HUES6 (cell line): Measurements from ENCODE around the gene STUB1.

Experiments used
- H3K27ac ChIP-seq: 2 replicates; pipeline ENCODE4 v1.7.0; 2013; ENCODE audit warnings: low read depth, mild to moderate bottlenecking, low read length, inconsistent platforms
- H3K27me3 ChIP-seq: 2 replicates; pipeline ENCODE4 v1.6.1; 2013; ENCODE audit warnings: low read length; ENCODE audit not compliant: control insufficient read depth, insufficient read depth
- H3K36me3 ChIP-seq: 2 replicates; pipeline ENCODE4 v1.6.1; 2013; ENCODE audit warnings: low read length; ENCODE audit not compliant: control insufficient read depth, insufficient read depth
- H3K4me1 ChIP-seq: 2 replicates; pipeline ENCODE4 v1.6.1; 2013; ENCODE audit warnings: low read length; ENCODE audit not compliant: control insufficient read depth, insufficient read depth
- H3K4me3 ChIP-seq: 2 replicates; pipeline ENCODE4 v1.5.1; 2013; ENCODE audit warnings: low read depth, low read length
- H3K9ac ChIP-seq: one replicate; pipeline ENCODE4 v1.6.1; 2013; ENCODE audit warnings: mild to moderate bottlenecking, low read length
- H3K9me3 ChIP-seq: 2 replicates; pipeline ENCODE4 v1.6.1; 2013; ENCODE audit warnings: low read depth, low read length; ENCODE audit not compliant: control insufficient read depth, insufficient read depth

The STUB1 gene

DNA sequence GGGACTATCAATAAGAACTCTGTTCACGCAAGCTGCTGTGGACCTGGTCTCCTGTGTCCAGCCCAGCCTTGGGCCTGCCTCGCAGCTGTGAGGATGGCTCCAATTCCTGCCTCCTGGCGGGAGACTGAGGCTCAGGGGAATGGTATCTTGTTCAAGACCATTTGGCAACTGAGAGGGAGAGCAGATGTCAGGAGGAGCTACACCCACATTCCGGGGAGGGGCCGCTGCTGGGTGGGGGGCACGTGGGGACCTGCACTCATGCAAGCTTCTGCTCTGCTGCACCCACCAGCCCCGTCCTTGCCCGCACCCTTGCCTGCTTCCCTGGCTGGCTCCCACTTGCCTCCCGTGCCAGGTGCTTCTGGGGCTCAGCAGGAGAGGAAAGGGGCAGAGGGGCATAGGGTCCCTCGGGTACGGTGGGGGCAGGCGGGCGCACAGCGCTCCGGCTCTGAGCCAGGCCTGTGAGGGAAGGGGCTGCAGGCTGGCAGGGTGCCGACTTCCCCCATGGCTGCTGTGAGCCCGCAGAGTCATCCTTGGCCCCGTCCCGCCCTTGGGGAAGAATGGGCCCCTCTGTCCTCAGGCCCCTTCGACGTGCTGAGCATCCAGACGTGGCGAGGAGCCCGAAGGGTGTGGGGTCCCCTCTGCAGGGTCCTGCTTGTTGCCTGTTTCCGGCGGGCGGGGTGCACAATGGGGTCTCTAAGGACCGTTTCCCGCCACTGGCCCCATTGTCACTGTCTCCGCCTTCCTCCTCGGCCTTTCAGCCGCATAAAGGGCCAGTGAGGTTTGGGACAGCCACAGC, 37.4 kb downstream of the STUB1 start:
- no peak overlapping the region for H3K27ac ChIP-seq
- H3K9ac ChIP-seq, result no peak overlapping the region
- peaks cover 22% of the 10 kb centered on the region for H3K27me3 ChIP-seq
- H3K4me3 ChIP-seq, result no peak overlapping the region
- H3K36me3 ChIP-seq, result peaks cover 2% of the 10 kb centered on the region
- H3K4me1 ChIP-seq, result peaks cover 30% of the 10 kb centered on the region
- H3K9me3 ChIP-seq, result no peaks in the 10 kb centered on the region

DNA sequence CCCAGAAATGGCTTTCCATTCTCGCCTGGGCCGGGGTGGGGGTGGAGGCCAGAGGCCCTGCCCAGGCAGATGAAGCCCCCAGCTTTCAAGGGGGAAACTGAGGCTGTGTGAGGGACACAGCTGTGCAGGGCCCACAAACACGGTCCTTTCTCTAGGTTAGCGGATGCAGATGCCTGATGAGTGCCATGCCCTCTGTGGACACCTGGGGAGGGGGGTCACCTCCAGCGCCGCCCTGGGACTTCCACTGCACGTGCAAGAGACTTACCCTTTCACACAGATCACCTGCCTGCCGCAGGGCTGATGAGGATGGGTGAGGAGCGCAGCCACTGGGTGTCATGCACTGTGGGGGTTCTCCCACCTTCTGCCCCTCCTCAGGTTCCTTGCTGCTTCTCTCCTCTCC, 38.2 kb downstream of the STUB1 start:
- Histone ChIP-seq H3K36me3 (peaks cover 6% of the 10 kb centered on the region), H3K9ac (no peak overlapping the region), H3K27ac (no peak overlapping the region), H3K4me1 (peaks cover 30% of the 10 kb centered on the region), H3K4me3 (no peak overlapping the region), H3K9me3 (no peaks in the 10 kb centered on the region), H3K27me3 (peaks cover 22% of the 10 kb centered on the region)

DNA sequence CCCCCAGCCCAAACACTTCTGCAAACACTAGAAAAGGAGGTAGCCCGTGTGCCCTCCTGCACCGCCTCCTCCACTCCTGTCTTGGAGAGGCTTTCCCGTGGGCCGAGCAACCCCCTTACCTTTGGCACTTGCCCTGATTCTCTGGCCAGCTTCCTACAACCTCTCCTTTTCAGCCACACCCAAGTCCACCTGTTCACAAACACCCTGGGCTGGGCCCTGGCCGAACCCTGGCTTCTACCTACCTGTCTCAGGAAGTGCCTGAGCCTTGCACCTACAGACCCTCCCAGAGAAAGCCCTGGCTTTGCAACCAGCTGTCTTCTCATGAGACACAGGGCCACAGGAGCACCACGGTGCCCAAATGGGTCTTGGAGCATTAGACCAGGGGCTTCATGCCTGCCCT, 38.7 kb downstream of the STUB1 start:
- no peak overlapping the region for H3K27ac ChIP-seq
- H3K4me3 ChIP-seq, result no peak overlapping the region
- no peaks in the 10 kb centered on the region for H3K9me3 ChIP-seq
- peaks cover 6% of the 10 kb centered on the region for H3K36me3 ChIP-seq
- H3K9ac ChIP-seq, result no peak overlapping the region
- H3K4me1 ChIP-seq, result peaks cover 30% of the 10 kb centered on the region
- H3K27me3 ChIP-seq, result peaks cover 20% of the 10 kb centered on the region

DNA sequence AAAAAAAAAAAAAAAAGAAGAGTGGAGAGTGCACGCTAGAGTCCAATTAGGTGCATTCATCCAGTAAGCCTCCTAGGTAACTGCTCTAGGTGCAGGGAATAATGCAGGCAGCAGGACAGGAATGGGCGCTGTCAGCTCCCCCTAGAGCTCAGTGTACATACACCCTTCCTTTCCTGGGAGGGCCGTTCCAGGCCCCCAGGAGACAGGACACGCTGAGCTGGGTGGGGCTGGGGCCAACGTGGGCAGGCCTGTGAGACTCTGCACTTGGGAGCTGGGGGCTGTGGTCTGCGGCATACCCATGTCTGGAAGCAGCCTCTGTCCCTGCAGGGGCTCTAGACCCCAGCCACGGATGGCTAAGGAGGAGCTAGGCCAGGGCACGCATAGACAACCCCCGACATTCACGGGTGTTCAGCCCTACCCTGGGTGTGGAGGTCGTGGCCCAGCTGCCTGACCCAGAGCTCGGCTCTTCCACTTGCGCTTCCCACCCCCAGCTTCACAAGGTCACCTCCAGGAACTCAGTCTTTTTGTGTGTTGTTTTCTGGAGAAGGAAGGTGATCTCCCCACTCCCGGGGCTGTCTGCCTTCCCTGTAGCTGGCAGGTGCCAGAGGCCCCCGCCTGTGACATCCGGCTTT, 39.7 kb downstream of the STUB1 start:
- Histone ChIP-seq H3K9me3 (no peaks in the 10 kb centered on the region), H3K27me3 (peaks cover 20% of the 10 kb centered on the region), H3K4me3 (peak overlapping the region; percentile 92), H3K27ac (no peak overlapping the region), H3K9ac (peak overlapping the region; percentile 87), H3K36me3 (peaks cover 6% of the 10 kb centered on the region), H3K4me1 (peaks cover 24% of the 10 kb centered on the region)

DNA sequence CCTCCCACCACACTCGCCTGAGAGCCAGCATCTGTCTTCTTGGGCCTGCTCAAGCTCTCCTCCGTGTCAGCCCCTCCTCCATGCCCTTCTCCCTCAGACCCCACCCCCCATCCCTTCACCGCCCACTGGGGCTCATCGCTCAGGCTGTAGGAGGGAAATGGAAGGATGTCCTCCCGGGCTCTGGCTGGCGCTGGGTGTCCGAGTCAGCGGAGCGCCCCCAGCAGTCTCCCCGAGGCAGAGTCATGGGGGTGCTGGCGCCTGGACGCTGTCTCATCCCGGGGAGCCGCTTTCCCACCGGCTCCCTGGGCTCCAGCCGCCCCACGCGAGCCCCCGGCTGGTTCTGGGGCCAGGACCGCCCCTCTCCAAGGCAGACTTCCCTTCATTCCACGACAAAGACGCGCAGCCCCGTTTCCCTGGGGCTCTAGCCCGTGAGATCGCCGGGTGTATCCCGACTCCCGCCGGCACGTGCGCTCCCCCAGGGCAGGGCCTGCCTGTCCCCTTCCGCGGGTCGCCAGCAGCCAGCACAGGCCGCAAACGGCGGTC, 40.3 kb downstream of the STUB1 start:
- Histone ChIP-seq H3K27me3 (peaks cover 18% of the 10 kb centered on the region), H3K4me3 (peak overlapping the region; percentile 92), H3K9ac (peak overlapping the region; percentile 87), H3K27ac (peak overlapping the region; percentile 89; the same call in 1 of the 2 replicates), H3K36me3 (peaks cover 6% of the 10 kb centered on the region), H3K4me1 (peaks cover 24% of the 10 kb centered on the region), H3K9me3 (no peaks in the 10 kb centered on the region)

DNA sequence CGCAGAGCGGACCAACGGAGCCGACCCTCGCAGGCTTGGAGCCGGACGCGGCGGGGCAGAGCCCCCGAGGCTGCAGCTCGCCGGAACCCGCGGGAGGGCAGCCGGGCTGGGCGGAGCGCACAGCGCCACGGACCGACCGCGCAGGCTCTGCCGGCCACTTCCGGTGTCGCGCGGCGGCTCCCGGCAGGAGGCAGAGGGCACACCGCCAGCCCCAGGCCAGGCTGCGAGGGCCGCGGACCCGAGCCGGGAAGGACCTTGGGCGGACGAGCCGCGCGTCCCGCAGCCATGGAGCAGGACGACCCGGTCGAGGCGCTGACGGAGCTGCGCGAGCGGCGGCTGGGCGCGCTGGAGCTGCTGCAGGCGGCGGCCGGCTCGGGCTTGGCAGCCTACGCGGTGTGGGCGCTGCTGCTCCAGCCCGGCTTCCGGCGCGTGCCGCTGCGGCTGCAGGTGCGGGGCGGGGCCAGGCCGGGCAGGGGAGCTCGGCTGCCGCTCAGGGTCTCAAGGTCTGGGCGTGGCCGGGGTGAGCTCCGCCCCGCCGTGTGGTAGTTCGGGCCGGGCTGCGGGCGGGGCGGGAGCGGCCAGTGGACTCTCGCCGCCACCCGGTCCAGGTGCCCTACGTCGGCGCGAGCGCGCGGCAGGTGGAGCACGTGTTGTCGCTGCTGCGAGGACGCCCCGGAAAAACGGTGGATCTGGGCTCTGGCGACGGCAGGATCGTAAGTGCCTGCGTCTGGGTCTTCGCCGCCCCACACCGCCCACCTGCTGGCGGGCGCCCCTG, 41.0 kb downstream of the STUB1 start, which contains the start of gene ANTKMT:
Gene ANTKMT, plus strand, starts transcription at position 157 of the 775 bp plus-strand sequence. Its CDS starts 129 bp downstream, at position 286.
- Histone ChIP-seq H3K4me1 (peaks cover 18% of the 10 kb centered on the region), H3K4me3 (peak within 1 kb of the TSS; percentile 92), H3K27me3 (peaks cover 18% of the 10 kb centered on the region), H3K9me3 (no peaks in the 10 kb centered on the region), H3K36me3 (peaks cover 6% of the 10 kb centered on the region), H3K9ac (peak within 1 kb of the TSS; percentile 87), H3K27ac (peak within 1 kb of the TSS; percentile 89; the same call in 1 of the 2 replicates)

DNA sequence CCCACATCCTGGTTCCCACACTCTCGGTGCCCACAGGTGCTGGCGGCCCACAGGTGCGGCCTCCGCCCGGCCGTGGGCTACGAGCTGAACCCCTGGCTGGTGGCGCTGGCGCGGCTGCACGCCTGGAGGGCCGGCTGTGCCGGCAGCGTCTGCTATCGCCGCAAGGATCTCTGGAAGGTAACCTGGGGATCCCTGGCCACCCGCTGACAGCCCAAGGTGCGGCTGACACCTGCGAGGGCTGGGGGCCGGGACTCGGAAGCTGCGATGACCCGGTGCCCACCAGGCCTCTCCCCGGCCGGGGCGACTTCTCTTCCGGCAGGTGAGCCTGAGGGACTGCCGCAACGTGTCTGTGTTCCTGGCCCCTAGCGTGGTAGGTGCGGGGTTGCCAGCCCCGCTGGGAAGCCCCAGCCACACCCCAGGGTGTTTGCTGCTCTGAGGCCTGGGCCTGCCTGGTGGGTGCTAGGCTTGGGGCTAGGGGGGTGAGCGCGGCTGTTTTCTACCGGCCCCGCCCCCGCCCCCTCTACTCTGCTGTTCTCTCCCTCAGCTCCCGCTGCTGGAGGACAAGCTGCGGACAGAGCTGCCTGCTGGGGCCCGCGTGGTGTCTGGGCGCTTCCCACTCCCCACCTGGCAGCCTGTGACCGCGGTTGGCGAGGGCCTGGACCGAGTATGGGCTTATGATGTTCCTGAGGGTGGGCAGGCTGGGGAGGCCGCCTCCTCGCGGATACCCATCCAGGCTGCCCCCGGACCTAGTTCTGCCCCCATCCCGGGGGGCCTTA, 41.7 kb downstream of the STUB1 start:
- Histone ChIP-seq H3K9ac (no peak overlapping the region), H3K4me3 (peak overlapping the region; percentile 92), H3K4me1 (peaks cover 11% of the 10 kb centered on the region), H3K27me3 (peaks cover 18% of the 10 kb centered on the region), H3K9me3 (no peaks in the 10 kb centered on the region), H3K27ac (no peak overlapping the region), H3K36me3 (peaks cover 6% of the 10 kb centered on the region)

DNA sequence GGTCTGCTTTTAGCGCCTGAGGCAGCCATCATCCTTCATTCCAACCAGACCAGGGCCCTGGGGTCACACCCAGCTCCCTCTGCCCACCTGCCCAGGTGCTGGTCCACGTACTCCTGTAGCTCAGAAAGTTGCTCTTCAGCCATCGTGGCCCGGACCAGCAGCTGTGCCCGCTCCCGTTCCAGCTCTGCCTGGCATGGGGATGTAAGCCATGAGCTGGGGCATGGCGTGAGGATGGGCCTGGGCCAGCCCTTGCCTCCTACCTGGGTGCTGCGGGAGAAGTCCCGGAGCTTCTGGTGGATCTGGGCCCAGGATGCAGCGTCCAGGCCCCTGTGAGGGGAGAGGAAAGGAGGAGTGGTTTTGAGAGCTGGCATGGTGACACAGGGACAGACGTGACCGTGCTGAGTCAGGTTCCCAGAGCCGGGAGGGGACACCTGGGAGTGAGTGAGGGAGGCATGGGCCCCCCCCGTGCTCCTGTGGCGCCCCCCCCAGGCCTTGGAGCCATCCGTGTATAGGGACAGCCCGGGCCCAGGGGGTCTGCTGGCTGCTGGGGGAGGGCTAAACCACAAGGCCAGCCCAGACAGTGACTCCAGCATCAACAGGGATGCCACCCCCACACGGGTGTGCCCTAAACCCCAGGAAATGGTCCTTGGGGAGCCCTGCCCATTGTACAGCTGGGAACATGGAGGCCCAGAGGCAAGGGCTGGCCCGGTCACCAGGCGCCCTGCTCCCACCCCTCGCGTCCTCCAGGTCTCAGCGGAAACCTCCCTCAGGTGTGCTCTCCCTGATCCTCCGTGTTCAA, 42.8 kb downstream of the STUB1 start:
- Histone ChIP-seq H3K27ac (no peak overlapping the region), H3K36me3 (peaks cover 6% of the 10 kb centered on the region), H3K27me3 (peaks cover 22% of the 10 kb centered on the region), H3K4me1 (peaks cover 11% of the 10 kb centered on the region), H3K4me3 (no peak overlapping the region), H3K9me3 (no peaks in the 10 kb centered on the region), H3K9ac (no peak overlapping the region)

DNA sequence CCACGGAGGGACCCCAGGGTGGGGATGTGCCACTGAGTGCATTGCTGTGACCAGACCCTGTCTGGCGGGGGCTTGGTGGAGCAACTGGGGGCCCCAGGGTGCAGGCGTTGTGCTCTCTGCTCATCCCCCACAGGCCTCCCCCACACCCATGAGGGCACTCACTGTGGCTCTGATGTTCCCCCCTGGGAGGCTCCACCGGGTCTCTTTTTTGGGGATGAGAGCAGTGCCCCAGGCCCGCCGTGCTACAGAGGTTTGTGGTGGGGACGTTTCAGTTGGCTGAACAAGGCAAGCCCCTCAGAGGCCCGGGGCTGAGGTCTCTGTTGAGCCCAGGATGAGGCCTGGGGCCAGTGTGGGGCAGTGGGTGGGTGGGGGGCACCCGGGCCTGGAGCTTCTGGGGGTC, 43.5 kb downstream of the STUB1 start:
- Histone ChIP-seq H3K36me3 (peaks cover 6% of the 10 kb centered on the region), H3K4me1 (peaks cover 14% of the 10 kb centered on the region)

More for the DNA sequence above, 43.5 kb downstream of the STUB1 start:
- no peak overlapping the region for H3K27ac ChIP-seq
- H3K9ac ChIP-seq, result no peak overlapping the region
- H3K27me3 ChIP-seq, result peaks cover 22% of the 10 kb centered on the region
- H3K9me3 ChIP-seq, result no peaks in the 10 kb centered on the region
- no peak overlapping the region for H3K4me3 ChIP-seq
